ENCODE results near the gene TSPAN16.

GRCh38 chr19:11278670-11279069, 17.3 kb upstream of the TSPAN16 start:
- no peak for TF ChIP-seq GATA2 (IDR thresholded peaks at IDR 0.05; ENCODE audit: low read depth, low read length)
- TF ChIP-seq GATA3 (IDR thresholded peaks at IDR 0.05; ENCODE audit: low read depth, low read length): no peak

All from SH-SY5Y (cell line).